ES-I3 (cell line): ENCODE data around the gene AP3S2.
"Not testable (repeated sequence)": the region's sequence is repeated elsewhere in the genome, so short reads cannot be mapped to it uniquely, and the experiment has no call there.

Source experiments
- H3K36me3 ChIP-seq: 2 replicates; pipeline ENCODE4 v1.6.1; 2013; ENCODE audit warnings: mild to moderate bottlenecking, low read length, control low read depth, moderate library complexity; ENCODE audit not compliant: insufficient read depth
- H3K4me1 ChIP-seq: 2 replicates; pipeline ENCODE4 v1.6.1; 2013; ENCODE audit warnings: mild to moderate bottlenecking, control low read depth, low read length; ENCODE audit not compliant: insufficient read depth
- H3K9ac ChIP-seq: 2 replicates; pipeline ENCODE4 v1.6.1; 2013; ENCODE audit warnings: low read depth, mild to moderate bottlenecking, low read length, moderate library complexity
- H3K9me3 ChIP-seq: 2 replicates; pipeline ENCODE4 v1.6.1; 2013; ENCODE audit warnings: mild to moderate bottlenecking, low read length, moderate library complexity; ENCODE audit not compliant: control insufficient read depth, insufficient read depth

The AP3S2 gene

GRCh38 chr15:89864958-89865739 is 28.6 kb downstream of the AP3S2 start:
- Histone ChIP-seq H3K4me1 (no peaks in the 10 kb centered on the region), H3K9ac (no peak overlapping the region), H3K36me3 (peaks cover 15% of the 10 kb centered on the region; the same call in 1 of the 2 replicates), H3K9me3 (no peaks in the 10 kb centered on the region)

GRCh38 chr15:89863918-89864317 is 29.9 kb downstream of the AP3S2 start:
- H3K36me3 ChIP-seq, result peaks cover 13% of the 10 kb centered on the region; the same call in 1 of the 2 replicates
- no peak overlapping the region for H3K9ac ChIP-seq
- H3K9me3 ChIP-seq, result no peaks in the 10 kb centered on the region
- no peaks in the 10 kb centered on the region for H3K4me1 ChIP-seq

- H3K36me3 ChIP-seq, result peaks cover 13% of the 10 kb centered on the region; the same call in 1 of the 2 replicates
- H3K9me3 ChIP-seq, result no peaks in the 10 kb centered on the region
- H3K9ac ChIP-seq, result no peak overlapping the region
Measured at GRCh38 chr15:89860891-89861290, 32.9 kb downstream of the AP3S2 start.

GRCh38 chr15:89860431-89860830 is 33.4 kb downstream of the AP3S2 start:
- Histone ChIP-seq H3K9ac (no peak overlapping the region), H3K4me1 (no peaks in the 10 kb centered on the region), H3K36me3 (peaks cover 13% of the 10 kb centered on the region; the same call in 1 of the 2 replicates)

More at GRCh38 chr15:89860891-89861290, 32.9 kb downstream of the AP3S2 start:
- H3K4me1 ChIP-seq, result no peaks in the 10 kb centered on the region

GRCh38 chr15:89858661-89859458 is 34.9 kb downstream of the AP3S2 start:
- Histone ChIP-seq H3K4me1 (no peaks in the 10 kb centered on the region), H3K9me3 (no peaks in the 10 kb centered on the region), H3K9ac (no peak overlapping the region), H3K36me3 (peaks cover 13% of the 10 kb centered on the region; the same call in 1 of the 2 replicates)

More at GRCh38 chr15:89860431-89860830, 33.4 kb downstream of the AP3S2 start:
- H3K9me3 ChIP-seq, result no peaks in the 10 kb centered on the region

- no peaks in the 10 kb centered on the region for H3K4me1 ChIP-seq
- H3K36me3 ChIP-seq, result peaks cover 13% of the 10 kb centered on the region; the same call in 1 of the 2 replicates
- no peaks in the 10 kb centered on the region for H3K9me3 ChIP-seq
- H3K9ac ChIP-seq, result no peak overlapping the region
Measured at GRCh38 chr15:89857673-89858072, 36.1 kb downstream of the AP3S2 start.

- no peak overlapping the region for H3K9ac ChIP-seq
- H3K4me1 ChIP-seq, result no peaks in the 10 kb centered on the region
- peaks cover 12% of the 10 kb centered on the region; the same call in 1 of the 2 replicates for H3K36me3 ChIP-seq
- no peaks in the 10 kb centered on the region for H3K9me3 ChIP-seq
Measured at GRCh38 chr15:89855948-89856347, 37.8 kb downstream of the AP3S2 start.

- not testable (repeated sequence) for H3K36me3 ChIP-seq, H3K9me3 ChIP-seq, H3K9ac ChIP-seq, H3K4me1 ChIP-seq
Measured at GRCh38 chr15:89854863-89855262, 38.9 kb downstream of the AP3S2 start.

GRCh38 chr15:89852342-89852995 is 41.3 kb downstream of the AP3S2 start:
- Histone ChIP-seq H3K36me3 (peaks cover 8% of the 10 kb centered on the region; the same call in 1 of the 2 replicates), H3K9me3 (no peaks in the 10 kb centered on the region), H3K4me1 (no peaks in the 10 kb centered on the region), H3K9ac (no peak overlapping the region)

- H3K9ac ChIP-seq, result no peak overlapping the region
- peaks cover 8% of the 10 kb centered on the region; the same call in 1 of the 2 replicates for H3K36me3 ChIP-seq
- H3K4me1 ChIP-seq, result no peaks in the 10 kb centered on the region
Measured at GRCh38 chr15:89851673-89852341, 42.0 kb downstream of the AP3S2 start.

GRCh38 chr15:89848970-89849292 is 44.9 kb downstream of the AP3S2 start:
- H3K9me3 ChIP-seq, result no peaks in the 10 kb centered on the region
- H3K9ac ChIP-seq, result no peak overlapping the region
- peaks cover 8% of the 10 kb centered on the region; the same call in 1 of the 2 replicates for H3K36me3 ChIP-seq
- no peaks in the 10 kb centered on the region for H3K4me1 ChIP-seq

More at GRCh38 chr15:89851673-89852341, 42.0 kb downstream of the AP3S2 start:
- H3K9me3 ChIP-seq, result no peaks in the 10 kb centered on the region

GRCh38 chr15:89847101-89847500 is 46.7 kb downstream of the AP3S2 start:
- no peaks in the 10 kb centered on the region for H3K4me1 ChIP-seq
- H3K9ac ChIP-seq, result no peak overlapping the region
- peaks cover 2% of the 10 kb centered on the region; the same call in 1 of the 2 replicates for H3K36me3 ChIP-seq
- H3K9me3 ChIP-seq, result no peaks in the 10 kb centered on the region

- no peaks in the 10 kb centered on the region for H3K4me1 ChIP-seq
- no peak overlapping the region for H3K9ac ChIP-seq
- no peaks in the 10 kb centered on the region for H3K9me3 ChIP-seq
- H3K36me3 ChIP-seq, result no peaks in the 10 kb centered on the region; the same call in 1 of the 2 replicates
Measured at GRCh38 chr15:89845305-89845893, 48.4 kb downstream of the AP3S2 start.
